ENCODE measurements around the gene FAF2. TPM values are rescaled to one million over a fixed set of nuclear protein-coding genes. Genes with fewer than 3 reads are reported as not detected.

Gene FAF2
- total RNA-seq, 1 experiment from 2014 or later: 32.9 TPM

DNA sequence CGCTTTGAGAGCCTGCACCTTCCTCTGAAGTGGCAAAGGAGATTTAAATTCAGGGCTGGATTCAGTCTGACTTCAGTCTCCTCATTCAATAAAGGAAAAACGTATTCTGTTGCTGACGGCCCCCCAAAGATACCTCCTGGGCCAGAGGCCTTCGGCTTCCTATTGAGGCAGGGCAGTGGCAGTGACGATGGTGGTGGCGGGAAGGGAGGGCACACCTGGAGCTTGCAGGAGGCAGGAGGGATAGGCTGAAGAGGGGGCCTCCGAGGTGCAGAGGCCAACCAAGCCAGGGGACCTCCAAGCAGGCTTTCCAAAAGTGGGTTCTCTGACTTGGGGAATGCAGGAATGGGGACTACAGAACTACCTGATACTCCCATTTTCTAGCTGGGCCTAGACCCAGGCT is 73.1 kb downstream of the FAF2 start (continued):
- TF ChIP-seq, protein P1, sequence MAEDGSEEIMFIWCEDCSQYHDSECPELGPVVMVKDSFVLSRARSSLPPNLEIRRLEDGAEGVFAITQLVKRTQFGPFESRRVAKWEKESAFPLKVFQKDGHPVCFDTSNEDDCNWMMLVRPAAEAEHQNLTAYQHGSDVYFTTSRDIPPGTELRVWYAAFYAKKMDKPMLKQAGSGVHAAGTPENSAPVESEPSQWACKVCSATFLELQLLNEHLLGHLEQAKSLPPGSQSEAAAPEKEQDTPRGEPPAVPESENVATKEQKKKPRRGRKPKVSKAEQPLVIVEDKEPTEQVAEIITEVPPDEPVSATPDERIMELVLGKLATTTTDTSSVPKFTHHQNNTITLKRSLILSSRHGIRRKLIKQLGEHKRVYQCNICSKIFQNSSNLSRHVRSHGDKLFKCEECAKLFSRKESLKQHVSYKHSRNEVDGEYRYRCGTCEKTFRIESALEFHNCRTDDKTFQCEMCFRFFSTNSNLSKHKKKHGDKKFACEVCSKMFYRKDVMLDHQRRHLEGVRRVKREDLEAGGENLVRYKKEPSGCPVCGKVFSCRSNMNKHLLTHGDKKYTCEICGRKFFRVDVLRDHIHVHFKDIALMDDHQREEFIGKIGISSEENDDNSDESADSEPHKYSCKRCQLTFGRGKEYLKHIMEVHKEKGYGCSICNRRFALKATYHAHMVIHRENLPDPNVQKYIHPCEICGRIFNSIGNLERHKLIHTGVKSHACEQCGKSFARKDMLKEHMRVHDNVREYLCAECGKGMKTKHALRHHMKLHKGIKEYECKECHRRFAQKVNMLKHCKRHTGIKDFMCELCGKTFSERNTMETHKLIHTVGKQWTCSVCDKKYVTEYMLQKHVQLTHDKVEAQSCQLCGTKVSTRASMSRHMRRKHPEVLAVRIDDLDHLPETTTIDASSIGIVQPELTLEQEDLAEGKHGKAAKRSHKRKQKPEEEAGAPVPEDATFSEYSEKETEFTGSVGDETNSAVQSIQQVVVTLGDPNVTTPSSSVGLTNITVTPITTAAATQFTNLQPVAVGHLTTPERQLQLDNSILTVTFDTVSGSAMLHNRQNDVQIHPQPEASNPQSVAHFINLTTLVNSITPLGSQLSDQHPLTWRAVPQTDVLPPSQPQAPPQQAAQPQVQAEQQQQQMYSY (CRISPR knock-in tag; IDR thresholded peaks at IDR 0.05): no peak
- TF ChIP-seq CREM (CRISPR knock-in tag; IDR thresholded peaks at IDR 0.05): no peak
- TF ChIP-seq, protein P2, sequence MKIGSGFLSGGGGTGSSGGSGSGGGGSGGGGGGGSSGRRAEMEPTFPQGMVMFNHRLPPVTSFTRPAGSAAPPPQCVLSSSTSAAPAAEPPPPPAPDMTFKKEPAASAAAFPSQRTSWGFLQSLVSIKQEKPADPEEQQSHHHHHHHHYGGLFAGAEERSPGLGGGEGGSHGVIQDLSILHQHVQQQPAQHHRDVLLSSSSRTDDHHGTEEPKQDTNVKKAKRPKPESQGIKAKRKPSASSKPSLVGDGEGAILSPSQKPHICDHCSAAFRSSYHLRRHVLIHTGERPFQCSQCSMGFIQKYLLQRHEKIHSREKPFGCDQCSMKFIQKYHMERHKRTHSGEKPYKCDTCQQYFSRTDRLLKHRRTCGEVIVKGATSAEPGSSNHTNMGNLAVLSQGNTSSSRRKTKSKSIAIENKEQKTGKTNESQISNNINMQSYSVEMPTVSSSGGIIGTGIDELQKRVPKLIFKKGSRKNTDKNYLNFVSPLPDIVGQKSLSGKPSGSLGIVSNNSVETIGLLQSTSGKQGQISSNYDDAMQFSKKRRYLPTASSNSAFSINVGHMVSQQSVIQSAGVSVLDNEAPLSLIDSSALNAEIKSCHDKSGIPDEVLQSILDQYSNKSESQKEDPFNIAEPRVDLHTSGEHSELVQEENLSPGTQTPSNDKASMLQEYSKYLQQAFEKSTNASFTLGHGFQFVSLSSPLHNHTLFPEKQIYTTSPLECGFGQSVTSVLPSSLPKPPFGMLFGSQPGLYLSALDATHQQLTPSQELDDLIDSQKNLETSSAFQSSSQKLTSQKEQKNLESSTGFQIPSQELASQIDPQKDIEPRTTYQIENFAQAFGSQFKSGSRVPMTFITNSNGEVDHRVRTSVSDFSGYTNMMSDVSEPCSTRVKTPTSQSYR (CRISPR knock-in tag; IDR thresholded peaks at IDR 0.05): no peak
- TF ChIP-seq, protein P3, sequence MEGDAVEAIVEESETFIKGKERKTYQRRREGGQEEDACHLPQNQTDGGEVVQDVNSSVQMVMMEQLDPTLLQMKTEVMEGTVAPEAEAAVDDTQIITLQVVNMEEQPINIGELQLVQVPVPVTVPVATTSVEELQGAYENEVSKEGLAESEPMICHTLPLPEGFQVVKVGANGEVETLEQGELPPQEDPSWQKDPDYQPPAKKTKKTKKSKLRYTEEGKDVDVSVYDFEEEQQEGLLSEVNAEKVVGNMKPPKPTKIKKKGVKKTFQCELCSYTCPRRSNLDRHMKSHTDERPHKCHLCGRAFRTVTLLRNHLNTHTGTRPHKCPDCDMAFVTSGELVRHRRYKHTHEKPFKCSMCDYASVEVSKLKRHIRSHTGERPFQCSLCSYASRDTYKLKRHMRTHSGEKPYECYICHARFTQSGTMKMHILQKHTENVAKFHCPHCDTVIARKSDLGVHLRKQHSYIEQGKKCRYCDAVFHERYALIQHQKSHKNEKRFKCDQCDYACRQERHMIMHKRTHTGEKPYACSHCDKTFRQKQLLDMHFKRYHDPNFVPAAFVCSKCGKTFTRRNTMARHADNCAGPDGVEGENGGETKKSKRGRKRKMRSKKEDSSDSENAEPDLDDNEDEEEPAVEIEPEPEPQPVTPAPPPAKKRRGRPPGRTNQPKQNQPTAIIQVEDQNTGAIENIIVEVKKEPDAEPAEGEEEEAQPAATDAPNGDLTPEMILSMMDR (IDR thresholded peaks at IDR 0.05): no peak
- TF ChIP-seq NR1H2 (CRISPR knock-in tag; IDR thresholded peaks at IDR 0.05): no peak
- no peak for TF ChIP-seq GTF2I (CRISPR knock-in tag; conservative IDR thresholded peaks at IDR 0.05)
- TF ChIP-seq HMGA2 (CRISPR knock-in tag; IDR thresholded peaks at IDR 0.05): no peak
- TF ChIP-seq ESRRA (CRISPR knock-in tag; IDR thresholded peaks at IDR 0.05; ENCODE audit: borderline replicate concordance): no peak
- TF ChIP-seq, protein P4, sequence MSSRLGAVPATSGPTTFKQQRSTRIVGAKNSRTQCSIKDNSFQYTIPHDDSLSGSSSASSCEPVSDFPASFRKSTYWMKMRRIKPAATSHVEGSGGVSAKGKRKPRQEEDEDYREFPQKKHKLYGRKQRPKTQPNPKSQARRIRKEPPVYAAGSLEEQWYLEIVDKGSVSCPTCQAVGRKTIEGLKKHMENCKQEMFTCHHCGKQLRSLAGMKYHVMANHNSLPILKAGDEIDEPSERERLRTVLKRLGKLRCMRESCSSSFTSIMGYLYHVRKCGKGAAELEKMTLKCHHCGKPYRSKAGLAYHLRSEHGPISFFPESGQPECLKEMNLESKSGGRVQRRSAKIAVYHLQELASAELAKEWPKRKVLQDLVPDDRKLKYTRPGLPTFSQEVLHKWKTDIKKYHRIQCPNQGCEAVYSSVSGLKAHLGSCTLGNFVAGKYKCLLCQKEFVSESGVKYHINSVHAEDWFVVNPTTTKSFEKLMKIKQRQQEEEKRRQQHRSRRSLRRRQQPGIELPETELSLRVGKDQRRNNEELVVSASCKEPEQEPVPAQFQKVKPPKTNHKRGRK (CRISPR knock-in tag; IDR thresholded peaks at IDR 0.05; ENCODE audit: borderline replicate concordance): no peak
- no peak for TF ChIP-seq EMX1 (CRISPR knock-in tag; IDR thresholded peaks at IDR 0.05)
- TF ChIP-seq ZNF219 (CRISPR knock-in tag; IDR thresholded peaks at IDR 0.05; ENCODE audit: borderline replicate concordance): no peak

DNA sequence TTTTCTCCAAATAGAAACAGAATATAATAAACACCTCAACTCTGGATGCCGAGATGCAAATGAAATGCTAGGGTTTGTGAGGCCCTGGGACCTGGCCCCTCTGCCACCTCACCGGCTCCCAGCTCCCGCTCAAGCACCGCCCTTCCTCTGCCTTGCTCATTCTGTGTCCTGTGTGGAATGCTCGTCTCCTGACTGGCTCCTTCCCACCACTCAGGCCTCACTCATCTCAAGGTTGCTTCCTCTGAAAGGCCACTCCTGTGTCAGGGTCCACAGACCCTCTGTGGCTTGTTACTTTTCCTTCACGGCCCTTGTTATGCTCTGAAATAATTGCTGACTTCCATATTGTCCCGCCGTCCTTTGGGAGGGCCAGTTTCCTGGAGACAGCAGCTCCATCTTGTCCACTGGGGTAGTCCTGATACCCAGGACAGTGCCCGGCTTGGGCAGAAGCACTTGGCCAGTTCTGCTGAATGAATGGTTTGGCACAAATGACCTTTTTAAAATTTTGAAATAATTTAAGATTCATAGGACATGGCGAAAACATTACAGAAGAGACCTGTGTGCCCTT is 73.6 kb downstream of the FAF2 start:
- Mint-ChIP-seq H3K4me1 (peaks cover 6% of the 10 kb centered on the region), H3K9me3 (no peaks in the 10 kb centered on the region), H3K27ac (no peak overlapping the region), H3K4me3 (no peak overlapping the region), H3K27me3 (ENCODE audit: low read depth) (peaks cover 2% of the 10 kb centered on the region; the same call in 1 of the 2 replicates), H3K36me3 (no peaks in the 10 kb centered on the region)
- ChIA-PET CTCF (interaction anchor here (1.2 kb wide), 1 partner anchor 16 kb away, joined by 5 read pairs; the partner anchor contains the start of gene RNF44), POLR2A (no interaction called here)
- DNase-seq (ENCODE audit: low spot score) (no peak), ATAC-seq (no peak)
- TF ChIP-seq ZNF416 (CRISPR knock-in tag; IDR thresholded peaks at IDR 0.05) (no peak), ZNF219 (CRISPR knock-in tag; IDR thresholded peaks at IDR 0.05; ENCODE audit: borderline replicate concordance) (no peak)

DNA sequence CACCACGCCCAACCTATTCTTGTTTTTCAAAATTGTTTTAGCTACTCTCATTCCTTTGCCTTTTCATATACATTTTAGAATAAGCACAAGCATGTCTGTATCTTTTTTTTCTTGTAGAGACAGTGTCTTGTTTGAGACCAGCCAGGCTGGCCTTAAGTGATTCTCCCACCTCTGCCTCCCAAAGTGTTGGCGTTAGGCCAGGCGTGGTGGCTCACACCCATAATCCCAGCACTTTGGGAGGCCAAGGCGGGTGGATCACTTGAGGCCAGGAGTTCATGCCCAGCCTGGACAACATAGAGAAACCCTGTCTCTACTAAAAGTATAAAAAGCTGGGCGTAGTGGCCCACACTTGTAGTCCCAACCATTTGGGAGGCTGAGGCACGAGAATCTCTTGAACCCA is 76.0 kb downstream of the FAF2 start:
- H3K27ac Mint-ChIP-seq: no peak overlapping the region
- H3K4me1 Mint-ChIP-seq: peaks cover 6% of the 10 kb centered on the region
- CTCF ChIA-PET: interaction anchor here (0.8 to 1.4 kb wide), 2 partner anchors 77 to 108 kb away, joined by 3 read pairs; partner anchors contain the start of gene CLTB
- no peak for DNase-seq (ENCODE audit: low spot score)
- peaks cover 9% of the 10 kb centered on the region for H3K36me3 Mint-ChIP-seq
- no peak for ATAC-seq
- H3K27me3 Mint-ChIP-seq (ENCODE audit: low read depth): peaks cover 2% of the 10 kb centered on the region; the same call in 1 of the 2 replicates
- no peak for TF ChIP-seq ZNF121 (CRISPR knock-in tag; IDR thresholded peaks at IDR 0.05)
- TF ChIP-seq HMGA2 (CRISPR knock-in tag; IDR thresholded peaks at IDR 0.05): no peak
- TF ChIP-seq, protein P5, sequence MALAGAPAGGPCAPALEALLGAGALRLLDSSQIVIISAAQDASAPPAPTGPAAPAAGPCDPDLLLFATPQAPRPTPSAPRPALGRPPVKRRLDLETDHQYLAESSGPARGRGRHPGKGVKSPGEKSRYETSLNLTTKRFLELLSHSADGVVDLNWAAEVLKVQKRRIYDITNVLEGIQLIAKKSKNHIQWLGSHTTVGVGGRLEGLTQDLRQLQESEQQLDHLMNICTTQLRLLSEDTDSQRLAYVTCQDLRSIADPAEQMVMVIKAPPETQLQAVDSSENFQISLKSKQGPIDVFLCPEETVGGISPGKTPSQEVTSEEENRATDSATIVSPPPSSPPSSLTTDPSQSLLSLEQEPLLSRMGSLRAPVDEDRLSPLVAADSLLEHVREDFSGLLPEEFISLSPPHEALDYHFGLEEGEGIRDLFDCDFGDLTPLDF (CRISPR knock-in tag; IDR thresholded peaks at IDR 0.05): no peak
- TF ChIP-seq, protein P6, sequence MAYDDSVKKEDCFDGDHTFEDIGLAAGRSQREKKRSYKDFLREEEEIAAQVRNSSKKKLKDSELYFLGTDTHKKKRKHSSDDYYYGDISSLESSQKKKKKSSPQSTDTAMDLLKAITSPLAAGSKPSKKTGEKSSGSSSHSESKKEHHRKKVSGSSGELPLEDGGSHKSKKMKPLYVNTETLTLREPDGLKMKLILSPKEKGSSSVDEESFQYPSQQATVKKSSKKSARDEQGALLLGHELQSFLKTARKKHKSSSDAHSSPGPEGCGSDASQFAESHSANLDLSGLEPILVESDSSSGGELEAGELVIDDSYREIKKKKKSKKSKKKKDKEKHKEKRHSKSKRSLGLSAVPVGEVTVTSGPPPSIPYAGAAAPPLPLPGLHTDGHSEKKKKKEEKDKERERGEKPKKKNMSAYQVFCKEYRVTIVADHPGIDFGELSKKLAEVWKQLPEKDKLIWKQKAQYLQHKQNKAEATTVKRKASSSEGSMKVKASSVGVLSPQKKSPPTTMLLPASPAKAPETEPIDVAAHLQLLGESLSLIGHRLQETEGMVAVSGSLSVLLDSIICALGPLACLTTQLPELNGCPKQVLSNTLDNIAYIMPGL (CRISPR knock-in tag; IDR thresholded peaks at IDR 0.05): no peak
- TF ChIP-seq CBFB (CRISPR knock-in tag; IDR thresholded peaks at IDR 0.05; ENCODE audit: low read depth): no peak
- TF ChIP-seq, protein P3 (IDR thresholded peaks at IDR 0.05): no peak
- POLR2A ChIA-PET: interaction anchor here (0.7 kb wide), 1 partner anchor 18 kb away, joined by 3 read pairs; no protein-coding TSS in a partner anchor
- H3K4me3 Mint-ChIP-seq: no peak overlapping the region
- no peaks in the 10 kb centered on the region for H3K9me3 Mint-ChIP-seq
